ENCODE measurements around the gene TMEM52B.

The TMEM52B gene

DNA sequence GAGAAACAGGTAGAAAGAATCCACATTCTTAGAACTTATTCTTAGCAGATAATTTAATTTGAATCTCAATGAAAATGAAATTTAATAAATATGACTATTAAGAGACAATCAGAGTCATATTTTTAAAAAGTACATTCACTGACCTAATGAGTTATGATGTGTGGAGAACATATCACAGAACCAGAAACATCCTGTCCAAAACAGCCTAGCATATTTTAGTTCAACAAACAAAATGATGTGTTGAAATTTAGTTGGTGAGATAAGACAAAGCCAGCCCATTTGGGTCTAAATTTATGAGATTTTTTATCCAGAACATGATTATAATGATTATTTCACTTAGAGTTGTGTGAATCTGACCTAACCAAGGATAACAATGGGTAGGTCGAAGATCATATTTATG lies 59.7 kb downstream of the TMEM52B start:
- H3K4me3 ChIP-seq (ENCODE audit: low read length in 2 of 2): no peak overlapping the region
- no peak overlapping the region for H3K9ac ChIP-seq (ENCODE audit: low read depth in 1 of 2, low read length in 2 of 2)
- no peaks in the 10 kb centered on the region for H3K4me1 ChIP-seq (ENCODE audit: control insufficient read depth in 2 of 2, insufficient read depth in 2 of 2, low read length in 2 of 2)
- no peaks in the 10 kb centered on the region for H3K9me3 ChIP-seq (ENCODE audit: control insufficient read depth in 2 of 2, low read length in 2 of 2)
- no peaks in the 10 kb centered on the region for H3K27me3 ChIP-seq (ENCODE audit: control insufficient read depth in 2 of 2, insufficient read depth in 2 of 2, low read length in 2 of 2)
- H3K36me3 ChIP-seq (ENCODE audit: control insufficient read depth in 2 of 2, insufficient read depth in 2 of 2, low read length in 2 of 2): no peaks in the 10 kb centered on the region
- H3K27ac ChIP-seq (ENCODE audit: low read depth in 2 of 2, low read length in 2 of 2): no peak overlapping the region

GRCh38 chr12:10241290-10241689 lies 62.5 kb downstream of the TMEM52B start:
- Histone ChIP-seq H3K9me3 (ENCODE audit: control insufficient read depth in 2 of 2, low read length in 2 of 2) (no peaks in the 10 kb centered on the region), H3K4me3 (ENCODE audit: low read length in 2 of 2) (no peak overlapping the region), H3K27ac (ENCODE audit: low read depth in 2 of 2, low read length in 2 of 2) (no peak overlapping the region), H3K36me3 (ENCODE audit: control insufficient read depth in 2 of 2, insufficient read depth in 2 of 2, low read length in 2 of 2) (no peaks in the 10 kb centered on the region), H3K4me1 (ENCODE audit: control insufficient read depth in 2 of 2, insufficient read depth in 2 of 2, low read length in 2 of 2) (no peaks in the 10 kb centered on the region), H3K27me3 (ENCODE audit: control insufficient read depth in 2 of 2, insufficient read depth in 2 of 2, low read length in 2 of 2) (no peaks in the 10 kb centered on the region), H3K9ac (ENCODE audit: low read depth in 1 of 2, low read length in 2 of 2) (no peak overlapping the region)

Measured in mucosa of rectum (tissue), 2 donors.